SK-N-MC (cell line): ENCODE measurements around the gene CSNK2A3.

ENCODE experiments used
- EZH2 ChIP-seq: fragments of 200-600 bp; sonication (generic); IDR thresholded peaks from one replicate; pipeline ENCODE4 v1.6.1; 2017; ENCODE audit warnings: antibody characterized with exemption
- FOXP2 ChIP-seq: optimal IDR thresholded peaks from 2 replicates; pipeline ENCODE3; 2011; ENCODE audit warnings: mild to moderate bottlenecking, moderate library complexity; ENCODE audit not compliant: insufficient read depth; ENCODE audit errors: extremely low read length, control extremely low read depth
- POLR2AphosphoS5 ChIP-seq: IDR thresholded peaks from 2 replicates; pipeline ENCODE4 v1.6.1; 2012; ENCODE audit warnings: mild to moderate bottlenecking, low read depth, low read length, borderline replicate concordance

DNA sequence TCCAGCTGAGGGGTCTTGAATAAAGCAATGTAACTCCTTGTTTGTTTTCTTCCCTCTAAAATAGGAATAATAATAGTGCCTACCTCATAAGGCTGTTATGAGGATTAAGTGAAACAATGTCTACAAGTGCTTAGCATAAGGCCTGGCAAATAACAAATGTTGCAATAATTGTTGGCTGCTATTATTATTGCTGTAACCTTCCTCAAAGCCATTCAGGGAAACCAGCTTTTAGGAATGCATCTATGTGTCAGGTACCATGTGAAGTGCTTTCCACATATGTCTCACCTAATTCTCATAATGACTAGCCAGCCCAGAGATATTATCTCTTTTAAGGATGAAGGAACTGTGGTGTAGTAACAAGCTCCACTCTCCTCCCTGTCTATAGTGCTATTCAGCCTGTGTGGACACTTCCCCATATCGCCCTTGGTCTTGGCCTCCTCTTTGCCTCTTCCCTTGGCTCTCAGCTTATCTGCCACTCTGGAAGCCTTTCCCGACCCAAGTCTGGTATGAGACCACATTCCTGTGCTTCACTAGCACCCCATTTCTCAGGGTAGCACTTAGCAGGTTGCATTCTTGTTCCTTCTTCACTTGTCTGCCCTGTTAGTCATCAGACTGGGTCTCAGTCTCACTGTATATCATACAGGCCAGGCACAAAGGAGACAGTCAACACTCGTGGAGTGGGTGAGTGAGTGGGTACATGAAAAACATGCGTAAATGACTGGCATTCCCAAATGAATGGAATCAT lies 23.8 kb downstream of the CSNK2A3 start:
- TF ChIP-seq EZH2 (no peak), POLR2AphosphoS5 (no peak), FOXP2 (no peak)
